Fibroblast of villous mesenchyme (primary cell): ENCODE results near the gene RASSF5. TPM values are rescaled to one million over a fixed set of nuclear protein-coding genes. Genes with fewer than 3 reads are reported as not detected.
"Not testable (repeated sequence)": the region's sequence is repeated elsewhere in the genome, so short reads cannot be mapped to it uniquely, and the experiment has no call there.

Source experiments
- DNase-seq: peaks from one replicate; pipeline ENCODE4 v3.0.0-alpha.2; 2010; ENCODE audit warnings: low read depth
- H3K4me3 ChIP-seq: 2 replicates; pipeline ENCODE4 v1.5.1; 2011; ENCODE audit warnings: low read depth, mild to moderate bottlenecking, low read length
- total RNA-seq: library from RNA; depleted of rRNA; stranded (reverse); fragments of >200 nt; gene quantifications from 2 replicates; pipeline ENCODE4 v1.2.3, GENCODE V29; 2012
- TF ChIP-seq, protein P1 (sequence below): IDR thresholded peaks from 2 replicates; pipeline ENCODE4 v1.5.1; 2012; ENCODE audit warnings: low read depth, mild to moderate bottlenecking, low read length; ENCODE audit not compliant: insufficient read depth

The RASSF5 gene
- total RNA-seq, 1 donor = 0.86 TPM

DNA sequence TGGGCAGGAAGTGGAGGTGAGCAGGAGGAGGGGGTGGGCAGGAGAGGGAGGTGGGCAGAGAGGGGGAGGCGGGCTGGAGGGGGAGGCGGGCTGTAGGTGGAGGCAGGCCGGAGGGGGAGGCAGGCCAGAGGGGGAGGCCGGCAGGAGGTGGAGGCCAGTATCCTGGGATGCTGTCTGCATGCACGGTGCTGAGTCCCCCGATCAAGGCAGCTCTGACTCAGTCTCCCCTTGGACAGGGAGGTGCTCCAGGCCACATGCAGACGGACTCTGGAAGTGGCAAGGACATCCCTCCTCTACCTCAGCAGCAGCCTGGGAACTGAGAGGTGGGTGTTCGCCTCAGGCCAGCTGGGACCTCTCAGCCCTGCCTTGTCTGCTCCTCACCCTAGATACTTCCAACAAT lies 27.1 kb upstream of the RASSF5 start:
- DNase-seq = no peak
- TF ChIP-seq, protein P1, sequence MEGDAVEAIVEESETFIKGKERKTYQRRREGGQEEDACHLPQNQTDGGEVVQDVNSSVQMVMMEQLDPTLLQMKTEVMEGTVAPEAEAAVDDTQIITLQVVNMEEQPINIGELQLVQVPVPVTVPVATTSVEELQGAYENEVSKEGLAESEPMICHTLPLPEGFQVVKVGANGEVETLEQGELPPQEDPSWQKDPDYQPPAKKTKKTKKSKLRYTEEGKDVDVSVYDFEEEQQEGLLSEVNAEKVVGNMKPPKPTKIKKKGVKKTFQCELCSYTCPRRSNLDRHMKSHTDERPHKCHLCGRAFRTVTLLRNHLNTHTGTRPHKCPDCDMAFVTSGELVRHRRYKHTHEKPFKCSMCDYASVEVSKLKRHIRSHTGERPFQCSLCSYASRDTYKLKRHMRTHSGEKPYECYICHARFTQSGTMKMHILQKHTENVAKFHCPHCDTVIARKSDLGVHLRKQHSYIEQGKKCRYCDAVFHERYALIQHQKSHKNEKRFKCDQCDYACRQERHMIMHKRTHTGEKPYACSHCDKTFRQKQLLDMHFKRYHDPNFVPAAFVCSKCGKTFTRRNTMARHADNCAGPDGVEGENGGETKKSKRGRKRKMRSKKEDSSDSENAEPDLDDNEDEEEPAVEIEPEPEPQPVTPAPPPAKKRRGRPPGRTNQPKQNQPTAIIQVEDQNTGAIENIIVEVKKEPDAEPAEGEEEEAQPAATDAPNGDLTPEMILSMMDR = no peak
- no peak overlapping the region for H3K4me3 ChIP-seq

DNA sequence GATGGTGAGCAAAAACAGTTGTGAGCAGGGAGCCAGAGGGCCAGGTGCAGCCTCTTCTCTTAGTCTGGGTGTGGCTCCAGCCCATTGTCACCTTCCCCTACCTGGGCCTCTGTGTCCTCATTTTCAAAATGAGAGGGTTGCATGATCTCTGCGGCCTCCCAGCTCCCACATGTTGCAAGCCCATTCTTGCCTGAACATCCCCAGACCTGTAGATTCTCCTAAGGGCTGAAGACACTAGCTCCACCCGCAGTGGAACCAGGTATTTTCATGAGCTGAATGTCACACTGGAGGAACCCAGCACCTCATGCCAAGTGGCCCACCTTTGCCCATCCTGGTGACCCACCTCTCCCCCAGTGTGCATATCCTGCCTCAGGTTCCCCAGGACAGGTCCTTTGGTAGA lies 24.7 kb upstream of the RASSF5 start:
- DNase-seq = no peak
- H3K4me3 ChIP-seq = no peak overlapping the region
- TF ChIP-seq, protein P1 = no peak

DNA sequence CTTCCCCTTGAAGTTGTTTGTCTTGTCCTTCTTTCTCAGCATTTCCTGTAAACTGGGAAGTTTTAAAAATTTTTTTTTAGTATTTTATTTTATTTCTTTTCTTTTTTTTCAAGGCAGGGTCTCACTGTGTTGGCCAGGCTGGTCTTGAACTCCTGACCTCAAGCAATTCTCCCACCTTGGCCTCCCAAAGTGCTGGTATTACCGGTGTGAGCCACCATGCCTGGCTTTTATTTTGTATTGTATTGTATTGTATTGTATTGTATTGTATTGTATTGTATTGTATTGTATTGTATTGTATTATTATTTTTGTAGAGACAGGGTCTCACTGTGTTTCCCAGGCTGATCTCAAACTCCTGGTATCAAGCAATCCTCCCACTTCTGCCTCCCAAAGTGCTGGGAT lies 23.5 kb upstream of the RASSF5 start:
- not testable (repeated sequence) for DNase-seq, H3K4me3 ChIP-seq

DNA sequence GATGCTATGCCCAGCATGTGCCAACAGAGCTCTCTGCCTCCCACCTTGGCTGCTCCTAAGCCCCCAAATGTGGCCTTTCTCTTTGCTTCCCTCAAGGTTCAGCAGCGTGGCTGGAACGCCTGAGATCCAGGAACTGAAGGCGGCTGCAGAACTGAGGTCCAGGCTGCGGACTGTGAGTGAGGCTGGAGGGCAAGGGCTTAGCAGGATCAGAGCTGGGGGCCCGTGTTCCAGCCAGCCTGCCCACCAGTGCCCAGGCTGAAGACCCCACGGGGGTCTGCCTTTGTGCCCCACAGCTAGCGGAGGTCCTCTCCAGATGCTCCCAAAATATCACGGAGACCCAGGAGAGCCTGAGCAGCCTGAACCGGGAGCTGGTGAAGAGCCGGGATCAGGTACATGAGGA lies 22.4 kb upstream of the RASSF5 start:
- H3K4me3 ChIP-seq = no peak overlapping the region
- TF ChIP-seq, protein P1 = no peak
- DNase-seq = no peak

DNA sequence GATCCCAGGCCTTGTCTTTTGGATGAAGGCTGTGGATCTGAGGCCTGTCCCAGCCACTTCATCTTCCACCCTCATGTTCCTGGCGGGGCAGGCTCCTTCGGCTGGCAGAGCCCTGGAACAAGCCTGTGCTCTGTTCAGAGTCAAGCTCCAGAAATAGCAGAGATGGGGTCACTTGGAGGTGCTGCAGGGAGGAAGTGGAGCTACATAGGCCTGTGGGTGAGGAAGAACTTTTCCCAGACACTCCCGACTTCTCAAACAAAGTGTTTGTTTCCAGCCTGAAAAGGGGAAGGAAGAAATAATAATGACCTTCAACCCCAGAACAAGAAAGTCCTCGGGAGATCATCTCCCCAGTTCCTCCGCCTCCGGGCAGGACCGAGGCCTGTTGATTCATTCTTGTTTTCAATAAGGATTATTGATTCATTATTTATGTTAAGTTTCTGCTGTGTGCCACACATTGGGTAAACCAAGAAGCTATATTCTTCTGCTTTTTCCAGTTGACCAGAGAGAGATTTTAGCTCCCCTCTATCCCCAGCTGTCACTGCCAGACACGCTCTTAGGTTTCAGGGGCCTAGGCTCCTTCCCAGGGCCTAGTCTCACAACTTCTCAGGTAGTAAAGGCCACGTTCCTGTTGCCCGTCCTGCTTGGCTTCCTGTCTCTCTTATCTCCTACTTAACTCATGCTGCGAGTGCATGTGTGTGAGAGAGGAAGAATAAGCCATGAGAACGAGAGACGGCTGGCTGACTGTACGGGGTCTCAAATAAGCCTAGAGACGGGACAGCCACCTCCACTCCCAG lies 20.1 kb upstream of the RASSF5 start:
- TF ChIP-seq, protein P1 = no peak
- H3K4me3 ChIP-seq = no peak overlapping the region
- no peak for DNase-seq

DNA sequence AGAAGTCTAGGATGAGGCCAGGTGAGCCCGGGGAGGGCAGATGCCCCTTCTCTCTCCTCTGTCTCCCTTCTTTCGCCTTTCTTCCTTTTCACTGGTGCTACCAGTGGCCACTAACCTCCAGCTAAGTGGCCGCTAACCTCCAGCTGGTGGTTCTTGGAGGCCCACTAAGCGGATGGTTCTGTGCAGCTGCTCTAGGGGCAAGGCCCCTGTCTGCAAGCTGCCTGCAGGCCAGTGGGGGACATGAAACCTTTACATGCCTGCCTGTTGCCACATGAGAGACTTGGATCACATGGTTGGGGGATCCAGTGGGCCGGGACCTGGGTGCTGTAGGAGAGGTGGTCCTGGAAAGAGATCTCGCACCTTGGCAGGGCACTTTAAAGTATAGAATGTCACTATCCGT lies 19.4 kb upstream of the RASSF5 start:
- no peak for DNase-seq
- H3K4me3 ChIP-seq = no peak overlapping the region
- TF ChIP-seq, protein P1 = no peak

DNA sequence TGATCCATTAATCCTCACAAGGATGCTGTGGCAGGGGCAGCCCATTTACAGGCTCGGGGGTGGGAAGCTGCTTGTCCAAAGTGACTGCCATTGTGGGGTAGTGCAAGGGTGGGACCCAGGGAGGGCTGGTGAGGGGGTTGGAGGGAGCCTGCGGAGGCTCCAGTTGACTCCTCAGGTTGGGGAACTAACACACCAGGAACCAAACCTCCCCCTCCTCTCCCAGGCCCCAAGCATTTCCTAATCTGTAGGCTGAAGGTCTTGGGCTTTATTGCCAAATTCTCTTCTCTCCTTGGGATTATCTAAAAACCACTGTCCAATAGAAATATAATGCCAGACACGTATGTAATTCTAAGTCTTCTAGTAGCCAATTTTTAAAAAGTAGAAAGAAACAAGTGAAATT lies 18.9 kb upstream of the RASSF5 start:
- DNase-seq = no peak
- no peak overlapping the region for H3K4me3 ChIP-seq
- TF ChIP-seq, protein P1 = no peak
